ENCODE measurements around the gene UNC13C. TPM values are rescaled to one million over a fixed set of nuclear protein-coding genes. Genes with fewer than 3 reads are reported as not detected.

UNC13C gene
- polyA plus RNA-seq, 1 of the 3 experiments (the other 2 are of a cell fraction) = not detected

DNA sequence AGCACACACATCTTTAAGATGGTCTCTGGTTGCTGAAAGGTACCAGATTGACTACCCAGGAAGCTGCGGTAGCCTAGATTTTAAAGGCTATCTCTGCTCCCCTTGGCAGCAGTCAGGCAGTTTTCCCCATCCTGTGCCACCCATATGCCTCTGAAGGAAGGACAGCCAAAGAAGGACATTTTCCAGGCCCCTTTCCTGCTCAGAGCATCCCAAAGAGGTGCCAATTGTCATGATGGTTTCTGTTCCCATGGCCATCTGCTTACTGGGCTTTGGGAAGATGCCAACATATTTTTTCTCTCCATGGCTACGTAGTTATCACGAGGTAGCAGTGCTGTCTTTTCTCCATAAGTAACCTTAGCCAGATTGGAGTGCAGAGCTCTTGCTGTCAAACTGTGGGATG, 39.7 kb downstream of the UNC13C start:
- no peak overlapping the region for H3K9ac ChIP-seq
- no peak overlapping the region for H3K4me3 ChIP-seq (ENCODE audit: low read depth in 2 of 2, low read length in 1 of 2)
- ChIA-PET CTCF (no interaction called here), POLR2A (no interaction called here)
- no peaks in the 10 kb centered on the region for H4K20me1 ChIP-seq (ENCODE audit: insufficient read depth)
- H3K4me1 ChIP-seq (ENCODE audit: control insufficient read depth in 1 of 2, insufficient read depth in 2 of 2, low read depth in 1 of 2, low read length in 1 of 2) = peaks cover 0 to 4% of the 10 kb centered on the region in 2 experiments; a peak in 1 of 4 replicates
- TF ChIP-seq SIN3A (IDR thresholded peaks at IDR 0.05; ENCODE audit: borderline replicate concordance, low read depth, low read length) = no peak
- TF ChIP-seq TCF12 (IDR thresholded peaks at IDR 0.05) = no peak
- TF ChIP-seq MAX (IDR thresholded peaks at IDR 0.05; ENCODE audit: low read depth) = no peak
- no peak for TF ChIP-seq CHD2 (IDR thresholded peaks at IDR 0.05; ENCODE audit: low read length, partially characterized antibody)
- TF ChIP-seq GATA2 (CRISPR knock-in tag; IDR thresholded peaks at IDR 0.05) = no peak
- TF ChIP-seq EZH2phosphoT487 (IDR thresholded peaks at IDR 0.05; ENCODE audit: borderline replicate concordance, low read depth) = no peak
- no peak for TF ChIP-seq RFX5 (IDR thresholded peaks at IDR 0.05; ENCODE audit: low read length)
- TF ChIP-seq, protein P1, sequence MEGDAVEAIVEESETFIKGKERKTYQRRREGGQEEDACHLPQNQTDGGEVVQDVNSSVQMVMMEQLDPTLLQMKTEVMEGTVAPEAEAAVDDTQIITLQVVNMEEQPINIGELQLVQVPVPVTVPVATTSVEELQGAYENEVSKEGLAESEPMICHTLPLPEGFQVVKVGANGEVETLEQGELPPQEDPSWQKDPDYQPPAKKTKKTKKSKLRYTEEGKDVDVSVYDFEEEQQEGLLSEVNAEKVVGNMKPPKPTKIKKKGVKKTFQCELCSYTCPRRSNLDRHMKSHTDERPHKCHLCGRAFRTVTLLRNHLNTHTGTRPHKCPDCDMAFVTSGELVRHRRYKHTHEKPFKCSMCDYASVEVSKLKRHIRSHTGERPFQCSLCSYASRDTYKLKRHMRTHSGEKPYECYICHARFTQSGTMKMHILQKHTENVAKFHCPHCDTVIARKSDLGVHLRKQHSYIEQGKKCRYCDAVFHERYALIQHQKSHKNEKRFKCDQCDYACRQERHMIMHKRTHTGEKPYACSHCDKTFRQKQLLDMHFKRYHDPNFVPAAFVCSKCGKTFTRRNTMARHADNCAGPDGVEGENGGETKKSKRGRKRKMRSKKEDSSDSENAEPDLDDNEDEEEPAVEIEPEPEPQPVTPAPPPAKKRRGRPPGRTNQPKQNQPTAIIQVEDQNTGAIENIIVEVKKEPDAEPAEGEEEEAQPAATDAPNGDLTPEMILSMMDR (IDR thresholded peaks at IDR 0.05) = no peak
- no peak for TF ChIP-seq POLR2AphosphoS5 (IDR thresholded peaks at IDR 0.05; ENCODE audit: low read depth, low read length)
- TF ChIP-seq USF2 (IDR thresholded peaks at IDR 0.05; ENCODE audit: borderline replicate concordance, low read depth, low read length) = no peak
- no peak for TF ChIP-seq NFIC (IDR thresholded peaks at IDR 0.05; ENCODE audit: borderline replicate concordance)
- no peak for TF ChIP-seq EP300 (IDR thresholded peaks at IDR 0.05; ENCODE audit: borderline replicate concordance in 1 of 2, low read depth in 1 of 2, low read length in 1 of 2)
- TF ChIP-seq, protein P2, sequence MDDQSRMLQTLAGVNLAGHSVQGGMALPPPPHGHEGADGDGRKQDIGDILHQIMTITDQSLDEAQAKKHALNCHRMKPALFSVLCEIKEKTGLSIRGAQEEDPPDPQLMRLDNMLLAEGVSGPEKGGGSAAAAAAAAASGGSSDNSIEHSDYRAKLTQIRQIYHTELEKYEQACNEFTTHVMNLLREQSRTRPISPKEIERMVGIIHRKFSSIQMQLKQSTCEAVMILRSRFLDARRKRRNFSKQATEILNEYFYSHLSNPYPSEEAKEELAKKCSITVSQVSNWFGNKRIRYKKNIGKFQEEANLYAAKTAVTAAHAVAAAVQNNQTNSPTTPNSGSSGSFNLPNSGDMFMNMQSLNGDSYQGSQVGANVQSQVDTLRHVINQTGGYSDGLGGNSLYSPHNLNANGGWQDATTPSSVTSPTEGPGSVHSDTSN (IDR thresholded peaks at IDR 0.05) = no peak
- TF ChIP-seq, protein P3, sequence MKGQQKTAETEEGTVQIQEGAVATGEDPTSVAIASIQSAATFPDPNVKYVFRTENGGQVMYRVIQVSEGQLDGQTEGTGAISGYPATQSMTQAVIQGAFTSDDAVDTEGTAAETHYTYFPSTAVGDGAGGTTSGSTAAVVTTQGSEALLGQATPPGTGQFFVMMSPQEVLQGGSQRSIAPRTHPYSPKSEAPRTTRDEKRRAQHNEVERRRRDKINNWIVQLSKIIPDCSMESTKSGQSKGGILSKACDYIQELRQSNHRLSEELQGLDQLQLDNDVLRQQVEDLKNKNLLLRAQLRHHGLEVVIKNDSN (IDR thresholded peaks at IDR 0.05; ENCODE audit: borderline replicate concordance, low read depth) = no peak
- H3K9me2 ChIP-seq = no peaks in the 10 kb centered on the region
- DNase-seq = no peak
- no peaks in the 10 kb centered on the region for H3K27me3 ChIP-seq (ENCODE audit: insufficient read depth)
- H3K36me3 ChIP-seq (replicated peaks in 1 of 2; ENCODE audit: control insufficient read depth in 1 of 2, insufficient read depth in 2 of 2, low read length in 1 of 2) = no peaks in the 10 kb centered on the region
- no peaks in the 10 kb centered on the region for H3K79me2 ChIP-seq (ENCODE audit: insufficient read depth)
- H3K9me3 ChIP-seq = no peaks in the 10 kb centered on the region
- 4% methylated on average over 3 of the region's 3 CpGs for WGBS (ENCODE audit: low lambda C conversion rate)
- H3K27ac ChIP-seq (ENCODE audit: low read depth in 2 of 2, low read length in 1 of 2) = no peak overlapping the region
- no peak overlapping the region for H3K4me2 ChIP-seq
- H3F3A ChIP-seq (replicated peaks; ENCODE audit: insufficient read depth) = no peaks in the 10 kb centered on the region
- no peak overlapping the region for H2AFZ ChIP-seq (ENCODE audit: low read depth)
